ENCODE results near the gene CSN1S1. TPM values are rescaled to one million over a fixed set of nuclear protein-coding genes. Genes with fewer than 3 reads are reported as not detected.
A peak's percentile ranks its signal among the peaks of the same experiment; 100 is the strongest.

The CSN1S1 gene
- total and polyA plus RNA-seq, 2 experiments from 2014 or later, result 0.21 TPM; not detected in 1

GRCh38 chr4:69896530-69897116 lies 34.2 kb upstream of the CSN1S1 start (continued):
- TF ChIP-seq REST (IDR thresholded peaks at IDR 0.05; ENCODE audit: unreplicated experiment), result no peak
- peak; percentile 54 to 67 for TF ChIP-seq CTCF (conservative IDR thresholded peaks at IDR 0.05; ENCODE audit: low read depth in 2 of 2)
- no peak for TF ChIP-seq STAT1 (IDR thresholded peaks at IDR 0.05; ENCODE audit: unreplicated experiment)

GRCh38 chr4:69907151-69907550 lies 23.7 kb upstream of the CSN1S1 start:
- ATAC-seq (no peak), DNase-seq (ENCODE audit: low spot score) (no peak)
- no peak for TF ChIP-seq ZNF331 (CRISPR knock-in tag; IDR thresholded peaks at IDR 0.05; ENCODE audit: low read depth)
- Mint-ChIP-seq H3K4me1 (no peaks in the 10 kb centered on the region), H3K4me3 (no peak overlapping the region), H3K27me3 (ENCODE audit: insufficient read depth, low read depth, poor library complexity) (no peaks in the 10 kb centered on the region), H3K36me3 (ENCODE audit: low read depth) (no peaks in the 10 kb centered on the region), H3K9me3 (no peaks in the 10 kb centered on the region), H3K27ac (no peak overlapping the region)
- Histone ChIP-seq H3K27me3 (ENCODE audit: insufficient read depth) (no peaks in the 10 kb centered on the region), H4K20me1 (replicated peaks; ENCODE audit: insufficient read depth) (no peaks in the 10 kb centered on the region), H3K9me2 (ENCODE audit: insufficient read depth) (no peaks in the 10 kb centered on the region), H3F3A (replicated peaks; ENCODE audit: low read depth) (no peaks in the 10 kb centered on the region), H3K27ac (ENCODE audit: low read depth) (no peak overlapping the region), H3K4me3 (no peak overlapping the region), H2AFZ (no peak overlapping the region), H3K4me1 (ENCODE audit: insufficient read depth) (no peaks in the 10 kb centered on the region), H3K4me2 (no peak overlapping the region), H3K36me3 (ENCODE audit: insufficient read depth) (no peaks in the 10 kb centered on the region), H3K79me2 (replicated peaks; ENCODE audit: insufficient read depth) (no peaks in the 10 kb centered on the region)

GRCh38 chr4:69909195-69909594 lies 21.7 kb upstream of the CSN1S1 start:
- H3K4me2 ChIP-seq, result no peak overlapping the region
- TF ChIP-seq EZH2 (IDR thresholded peaks at IDR 0.05; ENCODE audit: low read depth, unreplicated experiment) (no peak), ZNF114 (CRISPR knock-in tag; IDR thresholded peaks at IDR 0.05) (no peak), JUNB (IDR thresholded peaks at IDR 0.05; ENCODE audit: unreplicated experiment) (no peak), EZH2phosphoT487 (IDR thresholded peaks at IDR 0.05; ENCODE audit: unreplicated experiment) (no peak), ZNF331 (CRISPR knock-in tag; IDR thresholded peaks at IDR 0.05; ENCODE audit: low read depth) (no peak)
- H3K4me1 ChIP-seq (ENCODE audit: insufficient read depth), result no peaks in the 10 kb centered on the region
- Mint-ChIP-seq H3K36me3 (ENCODE audit: low read depth) (no peaks in the 10 kb centered on the region), H3K9me3 (no peaks in the 10 kb centered on the region), H3K4me3 (no peak overlapping the region), H3K27me3 (ENCODE audit: insufficient read depth, low read depth, poor library complexity) (no peaks in the 10 kb centered on the region), H3K27ac (no peak overlapping the region), H3K4me1 (no peaks in the 10 kb centered on the region)
- H3K27me3 ChIP-seq (ENCODE audit: insufficient read depth), result no peaks in the 10 kb centered on the region
- no peaks in the 10 kb centered on the region for H3K9me2 ChIP-seq (ENCODE audit: insufficient read depth)
- H2AFZ ChIP-seq, result no peak overlapping the region
- no peaks in the 10 kb centered on the region for H4K20me1 ChIP-seq (replicated peaks; ENCODE audit: insufficient read depth)
- H3K79me2 ChIP-seq (replicated peaks; ENCODE audit: insufficient read depth), result no peaks in the 10 kb centered on the region
- H3K4me3 ChIP-seq, result no peak overlapping the region
- DNase-seq (ENCODE audit: low spot score) (no peak), ATAC-seq (no peak)
- H3K36me3 ChIP-seq (ENCODE audit: insufficient read depth), result no peaks in the 10 kb centered on the region
- no peak overlapping the region for H3K27ac ChIP-seq (ENCODE audit: low read depth)
- no peaks in the 10 kb centered on the region for H3F3A ChIP-seq (replicated peaks; ENCODE audit: low read depth)
